GM18858 (cell line): ENCODE results near the gene JARID2.
"Not testable (repeated sequence)": the region's sequence is repeated elsewhere in the genome, so short reads cannot be mapped to it uniquely, and the experiment has no call there.

ENCODE experiments used
- ATAC-seq: cut with Tn5 transposase; IDR thresholded peaks from one replicate; pipeline ENCODE4 v1.9.1; 2021; ENCODE audit not compliant: unreplicated experiment

JARID2 gene

GRCh38 chr6:15305909-15306308, 60.0 kb downstream of the JARID2 start:
- no peak for ATAC-seq

- no peak for ATAC-seq
Measured at GRCh38 chr6:15308435-15309213, 62.8 kb downstream of the JARID2 start.

GRCh38 chr6:15309611-15310283, 63.9 kb downstream of the JARID2 start:
- no peak for ATAC-seq

DNA sequence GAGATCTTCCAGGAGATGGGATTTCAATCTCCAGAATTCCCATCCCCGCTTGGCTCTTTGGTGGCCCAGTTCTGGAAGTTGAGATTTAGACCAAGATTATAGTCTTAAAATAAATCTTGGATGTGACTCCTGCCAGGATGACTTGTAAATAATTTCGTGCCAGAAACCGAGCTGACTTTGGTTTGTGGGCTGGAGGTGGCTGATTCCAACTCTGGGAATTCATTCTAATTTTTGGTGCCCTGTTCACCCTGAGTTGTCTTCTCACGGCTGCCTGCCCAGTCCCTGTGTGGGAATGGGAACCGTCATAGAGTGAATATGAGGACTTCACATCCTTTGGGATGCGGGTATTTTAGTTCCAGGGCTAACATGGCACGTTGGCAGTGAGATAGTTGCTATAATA, 64.8 kb downstream of the JARID2 start:
- no peak for ATAC-seq

- no peak for ATAC-seq
Measured at GRCh38 chr6:15312500-15312899, 66.6 kb downstream of the JARID2 start.

- no peak for ATAC-seq
Measured at GRCh38 chr6:15313367-15313766, 67.5 kb downstream of the JARID2 start.

GRCh38 chr6:15316754-15317153, 70.9 kb downstream of the JARID2 start:
- no peak for ATAC-seq

GRCh38 chr6:15317251-15317650, 71.4 kb downstream of the JARID2 start:
- no peak for ATAC-seq

GRCh38 chr6:15317934-15318902, 72.3 kb downstream of the JARID2 start:
- no peak for ATAC-seq

DNA sequence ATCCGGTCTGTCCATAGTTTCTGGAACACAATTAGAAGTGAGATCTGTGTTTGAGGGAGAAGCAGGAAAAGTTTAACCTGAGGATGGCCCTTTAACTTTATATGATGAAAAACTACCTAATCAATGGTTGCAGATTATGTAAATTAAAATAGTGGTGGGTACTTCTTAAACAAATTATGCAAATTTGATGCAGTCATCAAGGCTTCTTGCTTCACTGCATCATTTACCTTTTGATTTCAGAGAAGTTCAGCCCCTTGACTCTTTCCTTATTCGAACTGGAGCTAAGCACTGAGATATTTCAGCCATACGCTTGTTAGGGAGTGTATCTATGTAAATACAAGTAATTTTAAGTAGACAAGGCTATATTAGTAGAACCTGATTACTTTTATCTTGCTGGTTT, 73.8 kb downstream of the JARID2 start:
- ATAC-seq = no peak

- no peak for ATAC-seq
Measured at GRCh38 chr6:15320693-15321092, 74.8 kb downstream of the JARID2 start.

GRCh38 chr6:15322184-15322583, 76.3 kb downstream of the JARID2 start:
- no peak for ATAC-seq

- no peak for ATAC-seq
Measured at GRCh38 chr6:15322781-15323536, 77.1 kb downstream of the JARID2 start.

DNA sequence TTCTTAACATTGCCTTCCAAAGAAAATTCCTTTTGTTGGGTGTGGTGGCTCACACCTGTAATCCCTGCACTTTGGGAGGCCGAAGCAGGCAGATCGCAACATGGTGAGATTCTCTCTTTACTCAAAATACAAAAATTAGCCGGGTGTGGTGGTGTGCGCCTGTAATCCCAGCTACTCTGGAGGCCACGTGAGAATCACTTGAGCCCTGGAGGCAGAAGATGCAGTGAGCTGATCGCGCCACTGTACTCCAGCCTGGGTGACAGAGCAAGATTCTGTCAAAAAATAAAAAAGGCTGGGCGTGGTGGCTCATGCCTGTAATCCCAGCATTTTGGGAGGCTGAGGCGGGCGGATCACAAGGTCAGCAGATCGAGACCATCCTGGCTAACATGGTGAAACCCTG, 77.7 kb downstream of the JARID2 start:
- ATAC-seq = not testable (repeated sequence)

- ATAC-seq = no peak
Measured at GRCh38 chr6:15324427-15324985, 78.6 kb downstream of the JARID2 start.

DNA sequence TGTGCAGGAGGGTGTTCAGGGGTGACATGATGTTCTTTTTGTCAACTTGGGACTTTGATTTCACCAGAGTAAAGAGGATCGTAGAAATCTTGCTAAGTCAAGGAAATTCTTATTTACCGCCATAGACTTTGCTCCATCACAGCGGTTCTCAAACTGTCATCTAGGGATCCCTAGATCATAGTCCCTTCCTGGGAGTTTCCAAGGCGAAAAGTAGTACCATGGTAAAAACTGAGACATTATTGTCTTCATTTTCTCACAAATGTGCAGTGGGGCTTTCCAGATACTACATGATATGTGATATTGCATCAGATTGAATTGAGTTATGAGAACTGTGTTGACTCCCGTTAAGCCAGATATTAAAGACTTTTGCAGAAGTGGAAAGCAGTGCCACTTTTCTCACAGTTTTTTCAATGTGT, 79.7 kb downstream of the JARID2 start:
- ATAC-seq = no peak

DNA sequence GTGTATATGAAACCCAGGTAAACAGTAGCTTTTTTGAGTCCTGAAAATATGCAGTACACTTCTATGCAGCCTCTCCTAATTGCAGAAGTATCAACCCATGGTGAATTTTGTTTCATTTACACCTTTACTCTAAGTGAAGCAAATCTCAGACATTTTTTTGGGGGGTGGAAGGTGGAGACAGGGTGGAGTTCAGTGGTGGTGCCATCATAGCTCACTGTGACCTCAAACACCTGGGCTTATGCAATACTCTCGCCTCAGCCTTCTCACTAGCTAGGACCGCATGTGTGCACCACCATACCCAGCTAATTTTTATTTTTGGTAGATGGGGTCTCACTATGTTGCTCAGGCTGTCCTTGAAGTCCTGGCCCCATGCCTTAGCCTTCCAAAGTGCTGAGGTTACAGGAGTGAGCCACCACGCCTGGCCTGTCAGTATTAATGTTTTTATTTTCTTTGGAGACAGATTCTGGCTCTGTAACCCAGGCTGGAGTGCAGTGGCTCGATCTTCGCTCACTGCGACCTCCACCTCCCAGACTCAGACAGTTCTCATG, 80.3 kb downstream of the JARID2 start:
- ATAC-seq = no peak

- ATAC-seq = no peak
Measured at GRCh38 chr6:15327271-15327670, 81.4 kb downstream of the JARID2 start.

DNA sequence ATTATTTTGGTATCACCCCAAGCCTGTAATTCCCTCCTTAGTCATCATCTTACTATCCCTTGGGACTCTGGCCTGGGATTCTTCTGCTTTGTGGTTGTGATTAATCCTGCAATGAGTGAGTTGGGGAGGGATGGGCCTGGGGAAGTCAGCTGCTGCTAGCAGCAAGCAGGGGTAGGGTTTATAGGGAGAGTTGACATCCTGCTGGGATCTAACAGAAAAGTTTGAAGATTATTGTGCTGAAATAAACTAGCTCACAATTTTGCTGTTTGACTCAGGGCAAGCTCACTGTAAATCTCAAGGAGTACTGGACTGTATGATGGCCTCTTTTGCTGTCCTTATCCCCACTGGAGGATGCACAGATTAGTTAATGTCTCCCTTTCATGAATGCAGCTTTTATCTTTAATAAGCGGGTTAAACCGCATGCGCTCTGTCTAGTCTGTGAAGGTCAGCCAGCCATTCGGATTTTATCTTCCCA, 83.4 kb downstream of the JARID2 start:
- no peak for ATAC-seq
